Retina (tissue), 1 donor: ENCODE measurements around the gene KMT2C.
"Not testable (repeated sequence)": the region's sequence is repeated elsewhere in the genome, so short reads cannot be mapped to it uniquely, and the experiment has no call there.

Experiments used
- DNase-seq: peaks from one replicate; pipeline ENCODE4 v3.0.0-alpha.2; 2016

The KMT2C gene

GRCh38 chr7:152286972-152287371 is 148.8 kb downstream of the KMT2C start:
- not testable (repeated sequence) for DNase-seq

- not testable (repeated sequence) for DNase-seq
These were observed 149.6 kb downstream of the KMT2C start for GRCh38 chr7:152286219-152286618.

GRCh38 chr7:152284998-152285397 is 150.8 kb downstream of the KMT2C start:
- DNase-seq: not testable (repeated sequence)

GRCh38 chr7:152277687-152278086 is 158.1 kb downstream of the KMT2C start:
- DNase-seq: not testable (repeated sequence)

DNA sequence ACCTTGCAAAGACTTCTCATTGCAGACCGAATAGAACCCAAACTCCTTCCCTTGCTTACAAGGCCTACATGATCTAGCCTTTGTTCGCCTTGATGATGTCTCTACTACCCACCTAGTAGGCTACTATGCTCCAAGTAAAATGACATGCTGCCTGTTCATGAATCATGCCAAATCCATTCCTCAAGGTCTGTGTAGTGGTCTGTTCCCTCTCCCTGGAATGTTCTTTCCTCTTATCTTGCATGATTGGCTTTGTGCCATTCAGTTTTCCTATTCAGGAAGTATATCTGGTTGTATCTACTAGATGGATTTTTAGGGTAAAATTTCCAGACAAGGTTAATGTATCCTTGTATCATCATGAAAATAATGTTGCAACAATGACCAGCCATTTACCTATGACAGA is 165.4 kb downstream of the KMT2C start:
- not testable (repeated sequence) for DNase-seq

GRCh38 chr7:152266859-152267258 is 168.9 kb downstream of the KMT2C start:
- not testable (repeated sequence) for DNase-seq

DNA sequence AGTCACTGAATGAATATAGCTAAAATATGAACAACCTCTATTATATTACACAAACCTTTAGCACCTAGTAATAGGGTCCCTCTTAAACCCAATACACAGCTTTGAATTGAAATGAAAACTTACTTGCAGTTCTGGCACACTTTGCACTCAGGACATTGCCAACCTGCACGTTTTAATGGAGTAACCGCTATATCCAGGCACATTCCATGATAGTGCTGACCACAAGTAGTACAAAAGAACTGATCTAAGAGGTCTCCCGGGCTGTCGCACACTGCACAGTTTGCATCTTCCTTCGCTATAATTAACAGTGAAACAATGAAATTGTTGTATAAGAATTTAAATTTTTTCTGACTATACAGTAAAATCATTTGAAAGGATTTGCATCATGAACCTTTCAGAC is 170.9 kb downstream of the KMT2C start:
- not testable (repeated sequence) for DNase-seq

GRCh38 chr7:152262146-152262545 is 173.7 kb downstream of the KMT2C start:
- DNase-seq: not testable (repeated sequence)

DNA sequence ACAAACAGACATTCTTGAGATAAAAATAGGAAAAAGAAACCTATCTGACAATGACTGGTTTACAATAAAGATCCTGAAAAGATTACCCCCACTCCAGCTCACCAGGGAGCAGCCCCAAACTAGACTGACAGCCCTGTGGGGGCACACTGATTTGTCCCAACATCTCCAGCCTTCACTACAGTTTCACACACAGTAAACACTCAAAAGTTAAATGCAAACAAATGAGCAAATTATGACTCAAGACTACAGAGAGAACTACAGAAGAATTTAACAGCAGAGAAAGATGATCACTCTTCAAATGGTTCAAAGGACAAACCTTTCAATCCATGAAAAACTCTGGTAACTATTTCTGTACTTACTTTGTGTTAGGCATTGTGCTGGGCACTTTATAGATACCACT is 176.2 kb downstream of the KMT2C start:
- DNase-seq: not testable (repeated sequence)

DNA sequence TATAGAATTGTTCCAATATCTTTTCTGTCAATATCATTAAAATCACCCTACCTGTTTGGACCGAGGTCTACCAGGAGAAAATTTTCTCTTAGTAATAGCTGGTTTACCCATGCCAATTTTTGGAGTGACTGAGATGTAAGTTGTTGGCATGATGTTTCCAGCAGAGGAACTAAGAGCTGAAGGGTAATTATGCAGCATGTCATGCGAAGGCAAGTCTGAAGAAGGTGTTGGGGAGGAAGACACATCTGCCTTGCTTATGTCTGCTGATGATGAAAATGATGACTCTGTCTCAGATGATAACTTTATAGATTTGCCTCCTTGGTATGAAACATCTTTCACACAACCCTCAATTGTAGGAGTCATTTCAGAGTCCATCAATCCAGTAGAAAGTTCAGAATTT is 188.0 kb downstream of the KMT2C start:
- not testable (repeated sequence) for DNase-seq

DNA sequence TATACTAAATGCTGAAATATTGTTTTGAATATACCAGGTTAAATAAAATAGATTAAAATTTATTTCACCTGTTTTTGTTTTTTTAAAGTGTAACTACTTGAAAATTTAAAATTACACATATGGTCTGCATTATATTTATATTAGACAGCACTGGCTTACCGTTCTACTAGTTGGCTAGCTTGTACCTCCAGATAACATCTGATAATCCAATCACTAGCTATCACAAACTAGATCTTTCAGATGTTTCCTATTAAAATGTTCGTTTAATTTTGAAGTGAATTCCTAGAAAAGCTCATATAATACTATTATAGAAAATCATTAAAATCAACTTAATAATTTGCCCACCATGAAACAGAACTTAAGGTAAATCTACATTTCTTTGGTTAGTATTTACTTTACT is 190.4 kb downstream of the KMT2C start:
- not testable (repeated sequence) for DNase-seq

- DNase-seq: not testable (repeated sequence)
These were observed 192.3 kb downstream of the KMT2C start for GRCh38 chr7:152243464-152243863.

DNA sequence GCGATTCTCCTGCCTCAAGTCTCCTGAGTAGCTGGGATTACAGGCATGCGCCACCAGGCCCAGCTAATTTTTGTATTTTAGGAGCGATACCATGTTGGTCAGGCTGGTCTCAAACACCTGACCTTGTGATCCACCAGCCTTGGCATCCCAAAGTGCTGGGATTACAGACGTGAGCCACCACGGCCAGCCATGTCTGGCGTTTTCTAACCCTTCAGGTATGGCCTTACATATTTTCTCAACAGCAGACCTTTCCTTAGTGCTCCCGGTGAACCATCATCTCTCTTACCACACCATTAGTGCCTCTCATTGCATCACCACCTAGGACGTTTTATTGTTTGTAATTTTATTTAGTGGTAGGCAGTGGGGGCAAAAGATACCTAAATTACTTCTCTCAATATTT is 194.5 kb downstream of the KMT2C start:
- DNase-seq: not testable (repeated sequence)

DNA sequence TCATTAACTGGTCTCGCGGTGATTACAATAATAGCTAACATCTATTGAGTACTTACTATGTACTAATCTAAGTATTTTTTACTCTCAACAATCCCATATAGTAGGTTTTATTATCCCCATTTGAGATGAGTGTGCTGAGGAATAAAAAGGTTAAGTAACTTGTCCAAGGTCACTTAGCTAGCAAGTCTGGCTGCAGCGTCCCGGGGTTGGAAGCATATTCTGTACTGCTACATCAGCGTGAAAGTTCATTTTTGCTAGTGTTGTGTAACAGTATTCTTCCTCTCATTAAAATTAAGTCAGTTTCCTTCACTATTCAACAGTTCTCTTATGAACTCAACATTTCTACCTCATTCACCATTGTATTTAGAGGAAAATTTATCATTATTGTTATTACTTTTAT is 199.5 kb downstream of the KMT2C start:
- not testable (repeated sequence) for DNase-seq

DNA sequence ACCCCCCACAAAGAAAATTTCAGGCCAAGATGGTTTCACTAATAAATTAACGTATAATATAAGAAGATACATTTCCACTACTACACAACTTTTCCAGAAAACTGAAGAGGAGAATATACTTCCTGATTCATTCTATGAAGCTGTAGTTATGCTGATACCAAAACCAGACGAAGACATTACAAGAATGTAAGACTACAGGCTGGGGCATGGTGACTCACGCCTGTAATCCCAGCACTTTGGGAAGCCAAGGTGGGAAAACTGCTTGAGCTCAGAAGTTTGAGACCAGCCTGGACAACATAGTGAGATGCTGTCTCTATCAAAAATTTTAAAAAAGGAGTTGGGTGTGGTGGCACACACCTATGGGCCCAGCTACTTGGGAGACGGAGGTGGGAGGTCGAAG is 201.4 kb downstream of the KMT2C start:
- DNase-seq: not testable (repeated sequence)

DNA sequence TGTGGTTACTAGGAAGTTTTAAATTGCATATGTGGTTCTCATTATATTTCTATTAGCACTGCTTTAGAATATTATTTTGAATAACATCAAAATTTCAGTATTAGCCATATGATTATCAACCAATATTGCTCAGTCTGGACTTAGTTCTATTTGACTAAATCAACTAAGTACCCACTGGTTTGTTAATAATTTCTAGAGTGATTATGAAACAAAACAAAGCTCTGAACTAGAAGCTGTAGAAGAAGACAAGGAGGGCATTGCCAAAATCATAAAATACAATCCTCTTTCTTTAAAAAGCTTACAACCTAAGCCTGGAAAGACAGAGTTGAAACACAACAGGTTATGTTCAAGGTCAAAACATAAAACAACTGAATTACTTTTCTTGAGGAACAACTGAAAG is 204.7 kb downstream of the KMT2C start:
- no peak for DNase-seq

GRCh38 chr7:152219556-152219955 is 216.2 kb downstream of the KMT2C start:
- not testable (repeated sequence) for DNase-seq

DNA sequence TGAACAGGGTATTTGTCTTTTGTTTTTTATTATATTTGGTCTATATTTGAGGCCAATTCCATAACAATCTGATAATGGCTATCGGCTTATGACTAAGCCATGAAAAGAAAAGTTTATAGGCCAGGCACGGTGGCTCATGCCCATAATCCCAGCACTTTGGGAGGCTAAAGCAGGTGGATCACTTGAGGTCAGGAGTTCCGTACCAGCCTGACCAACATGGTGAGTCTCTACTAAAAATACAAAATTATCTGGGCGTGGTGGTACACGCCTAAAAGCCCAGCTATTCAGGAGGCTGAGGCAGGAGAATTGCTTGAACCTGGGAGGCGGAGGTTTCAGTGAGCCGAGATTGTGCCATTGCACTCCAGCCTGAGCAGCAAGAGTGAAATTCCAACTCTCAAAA is 227.0 kb downstream of the KMT2C start:
- not testable (repeated sequence) for DNase-seq

DNA sequence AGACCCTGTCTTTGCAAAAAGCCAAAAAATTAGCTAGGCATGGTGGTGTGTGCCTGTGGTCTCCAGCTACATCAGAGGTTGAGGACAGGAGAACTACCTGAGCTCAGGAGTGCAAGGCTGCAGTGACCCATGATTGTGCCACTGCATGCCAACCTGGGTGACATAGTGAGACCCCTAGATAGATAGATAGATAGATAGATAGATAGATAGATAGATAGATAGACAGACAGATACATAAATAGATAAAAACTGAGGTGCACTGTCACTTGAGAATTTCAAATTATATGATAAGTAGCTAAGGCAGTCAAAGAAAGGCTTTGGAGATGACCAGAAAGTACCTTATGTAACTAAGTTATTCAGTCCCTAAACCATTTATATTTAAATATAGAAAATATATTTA is 231.4 kb downstream of the KMT2C start:
- not testable (repeated sequence) for DNase-seq

GRCh38 chr7:152203095-152203494 is 232.7 kb downstream of the KMT2C start:
- no peak for DNase-seq

GRCh38 chr7:152202056-152202455 is 233.7 kb downstream of the KMT2C start:
- no peak for DNase-seq

- no peak for DNase-seq
These were observed 235.4 kb downstream of the KMT2C start for GRCh38 chr7:152200395-152200794.

DNA sequence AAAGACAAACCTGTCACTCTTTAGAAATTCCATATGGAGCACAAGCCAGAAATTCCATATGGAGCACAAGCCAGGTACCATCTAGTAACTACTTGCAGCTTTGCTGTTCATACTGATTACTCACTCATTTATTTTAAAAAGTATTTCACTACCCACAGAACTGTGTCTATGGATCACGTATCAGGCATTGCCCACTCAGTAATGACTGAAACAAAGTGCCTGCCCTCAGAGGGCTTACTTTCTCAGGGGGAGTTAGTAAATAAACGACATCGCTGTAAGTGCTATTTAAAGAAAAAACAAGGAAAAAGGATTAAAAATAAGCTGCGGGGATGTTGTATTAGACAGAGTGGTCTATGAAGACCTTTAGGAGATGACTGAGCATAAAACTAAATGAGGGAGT is 239.4 kb downstream of the KMT2C start:
- DNase-seq: no peak

DNA sequence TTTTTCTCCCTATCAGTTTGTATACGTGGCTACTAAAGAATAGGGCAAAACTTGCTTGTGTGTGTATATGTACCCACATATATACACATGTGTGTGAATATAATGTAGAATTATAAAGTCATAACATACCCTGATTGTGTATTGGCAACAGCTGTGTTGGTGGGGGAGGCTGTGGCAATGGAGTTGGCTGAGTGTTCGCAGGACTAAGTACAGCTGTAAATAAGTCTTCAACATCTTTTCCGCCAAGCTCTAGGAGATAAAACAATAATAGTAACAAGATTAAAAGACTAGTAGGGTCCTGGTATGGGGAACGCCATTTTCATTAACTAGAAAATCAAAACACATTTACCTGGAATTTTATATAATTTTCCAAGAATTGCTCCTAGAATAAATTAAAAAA is 241.9 kb downstream of the KMT2C start:
- DNase-seq: no peak

- no peak for DNase-seq
These were observed 246.7 kb downstream of the KMT2C start for GRCh38 chr7:152189061-152189460.

DNA sequence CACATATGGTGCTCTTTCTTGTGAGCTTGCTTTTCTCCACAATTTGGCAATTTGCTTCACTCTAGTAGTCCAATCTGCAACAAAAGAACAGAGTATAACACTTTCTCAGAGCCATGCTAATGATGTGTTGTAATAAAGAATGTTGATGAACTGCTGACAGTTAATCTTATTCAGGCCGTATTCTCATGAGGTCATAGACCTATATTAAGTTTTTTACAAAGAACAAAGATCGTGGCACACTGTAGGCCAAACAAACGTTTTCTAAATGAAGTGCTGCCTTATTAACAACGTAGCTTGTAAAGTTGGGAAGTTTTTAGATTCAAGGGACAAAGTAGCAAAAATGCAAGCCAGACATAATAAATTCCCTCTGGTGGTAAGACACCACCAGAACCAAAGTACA is 250.2 kb downstream of the KMT2C start:
- no peak for DNase-seq
